Duodenal mucosa (tissue), 2 donors: Measurements from ENCODE around the gene GARIN5B.
"Not testable (repeated sequence)": the region's sequence is repeated elsewhere in the genome, so short reads cannot be mapped to it uniquely, and the experiment has no call there.

Experiments
- H3K27ac ChIP-seq: one replicate; pipeline ENCODE4 v1.7.0; 2013; ENCODE audit warnings: low read depth, low read length
- H3K27me3 ChIP-seq, 2 donors: one replicate each; pipeline ENCODE4 v1.7.0; 2013; ENCODE audit warnings: low read length in 2 of 2, control low read depth in 1 of 2; ENCODE audit not compliant: insufficient read depth in 2 of 2, control insufficient read depth in 1 of 2
- H3K36me3 ChIP-seq, 2 donors: one replicate each; pipeline ENCODE4 v1.7.0; 2013; ENCODE audit warnings: low read length in 2 of 2, control low read depth in 1 of 2; ENCODE audit not compliant: insufficient read depth in 2 of 2, control insufficient read depth in 1 of 2
- H3K4me1 ChIP-seq, 2 donors: one replicate each; pipeline ENCODE4 v1.7.0; 2013; ENCODE audit warnings: low read length in 2 of 2, control low read depth in 1 of 2; ENCODE audit not compliant: insufficient read depth in 2 of 2, control insufficient read depth in 1 of 2
- H3K4me3 ChIP-seq, 2 donors: one replicate each; pipeline ENCODE4 v1.7.0; 2013; ENCODE audit warnings: low read length in 2 of 2, low read depth in 1 of 2
- H3K9ac ChIP-seq, 2 donors: one replicate each; pipeline ENCODE4 v1.7.0; 2013; ENCODE audit warnings: low read length in 2 of 2, low read depth in 1 of 2
- H3K9me3 ChIP-seq, 2 donors: one replicate each; pipeline ENCODE4 v1.7.0; 2013; ENCODE audit warnings: low read length in 2 of 2, control low read depth in 1 of 2; ENCODE audit not compliant: control insufficient read depth in 1 of 2

The GARIN5B gene

DNA sequence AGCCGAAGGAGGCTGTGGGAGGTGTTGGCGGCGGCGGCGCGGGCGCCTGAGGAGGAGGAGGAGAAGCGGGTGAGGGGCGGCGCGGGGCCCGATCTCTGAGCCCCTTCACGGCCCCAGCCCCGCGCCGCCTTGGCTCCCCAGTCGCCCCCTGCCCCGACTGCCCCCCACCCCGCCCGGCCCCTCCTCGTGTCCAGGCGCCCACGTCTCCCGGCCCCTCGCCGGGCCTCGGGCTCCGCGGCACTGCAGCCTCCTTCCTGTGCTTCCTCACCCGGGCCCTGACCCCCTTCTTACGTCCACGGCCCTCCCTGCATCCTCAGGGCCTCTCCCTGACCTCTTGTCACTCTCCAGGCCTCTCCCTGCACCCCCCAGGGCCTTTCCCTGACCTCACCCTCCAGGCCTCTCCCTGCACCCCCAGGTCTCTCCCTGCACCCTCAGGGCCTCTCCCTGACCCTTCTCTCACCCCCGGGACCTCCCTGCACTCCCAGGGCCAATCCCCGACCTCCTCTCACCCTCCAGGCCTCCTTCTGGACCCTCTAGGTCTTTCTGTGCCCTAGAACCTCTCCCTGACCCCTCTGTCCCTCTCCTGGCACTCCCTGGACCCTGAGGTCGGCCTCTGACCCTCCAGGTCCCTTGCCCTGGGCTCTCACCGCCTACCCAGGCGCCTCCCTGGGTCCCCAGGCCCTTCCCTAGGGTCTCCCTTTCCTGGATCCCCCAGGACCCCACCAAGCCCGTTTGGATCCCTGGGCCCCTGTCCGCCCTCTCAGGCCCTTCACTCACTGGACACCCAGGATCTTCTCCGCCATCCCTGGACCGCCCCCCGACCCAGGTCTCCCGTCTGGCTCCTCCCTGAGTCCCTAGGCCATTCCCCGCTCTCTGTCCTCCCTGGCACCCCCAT is 22.9 kb downstream of the GARIN5B start:
- peak overlapping the region; percentile 67 for H3K27ac ChIP-seq
- peak overlapping the region; percentile 80 to 84 for H3K4me3 ChIP-seq
- H3K27me3 ChIP-seq, result no peaks in the 10 kb centered on the region
- H3K9ac ChIP-seq, result peak overlapping the region; percentile 98
- H3K4me1 ChIP-seq, result peaks cover 7 to 20% of the 10 kb centered on the region in 2 donors
- no peaks in the 10 kb centered on the region for H3K9me3 ChIP-seq
- peaks cover 5 to 12% of the 10 kb centered on the region in 2 donors for H3K36me3 ChIP-seq

DNA sequence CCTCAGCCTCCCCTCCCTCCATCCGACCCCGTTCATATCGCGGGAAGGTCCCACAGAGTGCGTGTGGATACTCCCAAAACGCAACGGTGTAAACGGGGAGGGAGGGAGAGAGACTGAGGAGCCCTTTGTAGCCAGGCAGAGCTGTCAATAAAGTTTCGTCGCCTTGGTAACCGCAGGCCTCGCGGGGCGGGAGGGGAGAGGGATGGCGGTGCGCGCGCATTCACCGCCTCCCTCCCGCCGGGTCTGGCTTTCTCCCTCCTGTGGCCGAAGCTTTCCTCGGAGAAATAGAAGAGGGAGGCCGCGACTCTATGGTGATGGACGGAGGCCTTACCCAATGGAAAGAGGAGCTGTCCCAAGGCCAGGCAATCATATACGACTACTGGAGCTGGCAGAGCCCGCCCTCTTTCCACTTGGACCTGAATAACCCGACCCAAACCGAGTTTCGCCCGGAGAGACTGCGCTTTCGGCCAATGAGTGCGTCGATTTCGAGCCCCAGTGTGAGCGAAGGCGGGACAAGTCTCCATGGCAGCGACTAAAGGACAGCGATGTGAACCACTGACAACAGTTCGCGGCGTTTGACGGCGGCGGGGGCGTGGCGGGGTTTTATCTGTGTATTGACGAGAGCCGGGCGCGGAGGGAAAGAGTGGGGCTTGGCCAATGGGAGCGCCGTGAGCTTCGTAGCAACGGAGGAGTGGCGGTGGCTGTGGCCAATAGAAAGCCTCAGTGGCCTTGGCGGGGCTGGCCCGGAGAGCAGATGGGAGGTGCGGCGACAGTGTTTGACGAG is 23.8 kb downstream of the GARIN5B start, which contains the start of gene KMT5C:
Gene KMT5C (plus strand): TSS at position 772 of the 784 bp plus-strand sequence. CDS start 2,061 bp downstream, outside the sequence.
- H3K9me3 ChIP-seq, result no peaks in the 10 kb centered on the region
- H3K36me3 ChIP-seq, result peaks cover 5 to 6% of the 10 kb centered on the region in 2 donors
- peak within 1 kb of the TSS; percentile 98 for H3K9ac ChIP-seq
- peak within 1 kb of the TSS; percentile 93 for H3K27ac ChIP-seq
- peak within 1 kb of the TSS; percentile 80 to 84 for H3K4me3 ChIP-seq
- H3K27me3 ChIP-seq, result no peaks in the 10 kb centered on the region
- peaks cover 8 to 20% of the 10 kb centered on the region in 2 donors for H3K4me1 ChIP-seq

DNA sequence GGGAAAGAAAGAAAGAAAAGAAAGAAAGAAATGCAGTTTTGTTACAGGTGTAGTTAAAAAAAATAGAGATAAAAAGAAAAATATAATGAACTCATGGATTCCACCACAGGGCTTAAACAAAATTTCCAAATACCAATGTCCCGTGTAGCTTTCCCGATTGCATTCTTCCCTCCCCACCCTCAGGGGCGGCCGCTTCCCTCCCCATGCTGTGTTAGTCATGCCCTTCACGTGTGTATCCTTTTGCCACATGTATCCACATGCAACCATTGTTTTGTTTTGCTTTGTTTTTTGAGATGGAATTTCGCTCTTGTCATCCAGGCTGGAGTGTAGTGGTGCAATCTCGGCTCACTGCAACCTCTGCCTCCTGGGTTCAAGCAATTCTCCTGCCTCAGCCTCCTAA is 27.0 kb downstream of the GARIN5B start:
- H3K4me3 ChIP-seq, result no peak overlapping the region
- H3K9me3 ChIP-seq, result no peaks in the 10 kb centered on the region
- H3K27ac ChIP-seq, result no peak overlapping the region
- no peaks in the 10 kb centered on the region for H3K27me3 ChIP-seq
- H3K9ac ChIP-seq, result no peak overlapping the region
- no peaks in the 10 kb centered on the region for H3K36me3 ChIP-seq
- peaks cover 11 to 20% of the 10 kb centered on the region in 2 donors for H3K4me1 ChIP-seq

DNA sequence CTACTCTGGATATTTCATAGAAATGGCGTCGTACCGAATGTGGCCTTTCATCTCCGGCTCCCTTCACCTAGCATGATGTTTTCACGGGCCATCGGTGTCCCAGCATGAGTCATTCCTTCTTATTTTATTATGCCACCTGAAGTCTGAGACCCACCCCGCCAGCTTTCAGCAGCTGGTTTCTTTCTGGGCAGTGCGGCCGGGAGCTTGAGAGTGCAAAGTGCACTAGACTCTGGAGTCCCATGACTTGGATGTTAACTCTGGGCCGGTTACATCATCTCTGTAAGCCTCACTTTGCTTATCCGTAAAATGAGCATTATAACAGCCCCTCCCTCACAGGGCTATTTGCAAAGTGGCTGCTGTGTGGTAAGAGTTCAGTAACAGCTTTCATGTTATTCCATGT is 29.2 kb downstream of the GARIN5B start:
- Histone ChIP-seq H3K36me3 (no peaks in the 10 kb centered on the region), H3K4me1 (peaks cover 9 to 10% of the 10 kb centered on the region in 2 donors), H3K9ac (peak overlapping the region in 1 of 2 donors; percentile 43), H3K27ac (peak overlapping the region; percentile 59), H3K4me3 (no peak overlapping the region), H3K27me3 (no peaks in the 10 kb centered on the region), H3K9me3 (no peaks in the 10 kb centered on the region)

- not testable (repeated sequence) for H3K36me3 ChIP-seq, H3K27ac ChIP-seq, H3K9ac ChIP-seq, H3K27me3 ChIP-seq, H3K4me3 ChIP-seq, H3K9me3 ChIP-seq, H3K4me1 ChIP-seq
Measured at GRCh38 chr19:55329791-55330190, 33.3 kb downstream of the GARIN5B start.

DNA sequence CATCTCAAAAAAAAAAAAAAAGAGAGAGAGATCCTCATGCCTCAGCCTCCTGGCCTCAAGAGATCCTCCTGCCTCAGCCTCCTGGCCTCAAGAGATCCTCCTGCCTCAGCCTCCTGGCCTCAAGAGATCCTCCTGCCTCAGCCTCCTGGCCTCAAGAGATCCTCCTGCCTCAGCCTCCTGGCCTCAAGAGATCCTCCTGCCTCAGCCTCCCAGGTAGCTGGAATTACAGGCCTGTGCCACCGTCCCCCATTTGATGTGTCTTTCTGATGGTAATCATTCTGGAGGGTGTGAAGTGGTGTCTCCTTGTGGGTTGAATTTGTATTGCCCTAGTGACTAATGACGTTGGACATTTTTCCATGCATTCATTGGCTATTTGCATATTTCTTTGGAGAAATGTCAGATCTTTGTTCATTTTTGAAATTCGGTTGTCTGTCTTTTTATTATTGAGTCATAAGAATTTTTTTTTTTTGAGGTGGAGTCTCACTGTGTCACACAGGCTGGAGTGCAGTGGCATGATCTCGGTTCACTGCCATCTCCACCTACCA is 34.2 kb downstream of the GARIN5B start:
- H3K9ac ChIP-seq, H3K27ac ChIP-seq, H3K4me1 ChIP-seq, H3K36me3 ChIP-seq, H3K4me3 ChIP-seq, H3K27me3 ChIP-seq, H3K9me3 ChIP-seq: not testable (repeated sequence)

- no peak within 1 kb of the TSS for H3K27ac ChIP-seq
- H3K4me3 ChIP-seq, result peak within 1 kb of the TSS in 1 of 2 donors; percentile 28
- peaks cover 20% of the 10 kb centered on the region in 2 donors for H3K4me1 ChIP-seq
Measured at GRCh38 chr19:55325172-55325571, 37.9 kb downstream of the GARIN5B start, which contains the start of gene TMEM150B. Gene TMEM150B (minus strand): TSS chr19:55325341. CDS start chr19:55321036, 4,305 bp downstream.

GRCh38 chr19:55324662-55325061 is 38.4 kb downstream of the GARIN5B start:
- H3K9ac ChIP-seq, result no peak overlapping the region
- H3K36me3 ChIP-seq, result no peaks in the 10 kb centered on the region
- H3K4me3 ChIP-seq, result peak overlapping the region in 1 of 2 donors; percentile 28
- no peak overlapping the region for H3K27ac ChIP-seq
- H3K27me3 ChIP-seq, result no peaks in the 10 kb centered on the region
- peaks cover 20% of the 10 kb centered on the region in 2 donors for H3K4me1 ChIP-seq
- H3K9me3 ChIP-seq, result no peaks in the 10 kb centered on the region

More at GRCh38 chr19:55325172-55325571, 37.9 kb downstream of the GARIN5B start, which contains the start of gene TMEM150B:
- Histone ChIP-seq H3K9me3 (no peaks in the 10 kb centered on the region), H3K9ac (no peak within 1 kb of the TSS), H3K36me3 (no peaks in the 10 kb centered on the region), H3K27me3 (no peaks in the 10 kb centered on the region)

- Histone ChIP-seq H3K4me1 (peaks cover 15% of the 10 kb centered on the region in 2 donors), H3K27ac (peak overlapping the region; percentile 76), H3K36me3 (no peaks in the 10 kb centered on the region), H3K4me3 (peak overlapping the region; percentile 63 to 64), H3K9me3 (no peaks in the 10 kb centered on the region), H3K9ac (peak overlapping the region; percentile 55 to 72), H3K27me3 (no peaks in the 10 kb centered on the region)
Measured at GRCh38 chr19:55322204-55322885, 40.7 kb downstream of the GARIN5B start.
